HG03571 (cell line): ENCODE measurements around the gene TRMT2A.

ENCODE experiments used
- ATAC-seq: cut with Tn5 transposase; IDR thresholded peaks from one replicate; pipeline ENCODE4 v1.9.1; 2021; ENCODE audit not compliant: unreplicated experiment

TRMT2A gene

DNA sequence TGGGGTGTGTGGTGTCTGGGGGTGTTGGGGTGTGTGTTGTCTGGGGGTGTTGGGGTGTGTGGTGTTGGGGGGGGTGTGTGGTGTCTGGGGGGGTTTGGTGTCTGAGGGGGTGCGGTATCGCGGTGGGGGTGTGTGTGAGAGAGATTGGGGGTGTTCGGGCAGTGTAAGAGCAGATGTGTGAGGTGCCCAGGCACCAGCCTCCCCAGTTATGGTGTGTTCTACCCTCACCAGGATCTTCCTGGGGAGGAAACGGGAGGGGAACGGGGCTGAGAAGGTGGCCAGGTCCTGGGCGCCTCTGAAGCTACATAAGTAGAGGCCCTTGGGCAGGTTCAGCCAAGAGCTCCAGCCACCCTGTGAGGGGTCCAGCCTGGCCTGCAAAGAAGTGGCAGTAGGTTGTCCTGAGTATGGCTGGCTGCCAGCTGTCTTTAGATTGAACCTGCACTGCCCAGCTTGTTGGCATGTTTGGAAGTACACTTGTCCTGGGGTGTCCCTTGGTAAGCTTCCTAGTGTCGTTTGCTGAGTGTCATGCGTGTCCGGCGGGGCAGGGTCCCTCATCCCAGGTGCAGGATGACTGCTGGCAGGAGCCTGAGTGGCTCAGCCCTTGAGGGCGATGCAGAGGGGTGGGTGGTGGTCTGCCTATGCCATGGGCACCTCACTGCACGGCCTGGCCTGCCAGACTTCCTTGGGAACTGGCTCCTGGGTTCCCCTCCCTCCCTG lies 6.5 kb upstream of the TRMT2A start:
- ATAC-seq: no peak

- no peak for ATAC-seq
Observed at GRCh38 chr22:20121856-20122415, 4.9 kb upstream of the TRMT2A start.

GRCh38 chr22:20118300-20119020 lies 1.4 kb upstream of the TRMT2A start:
- no peak for ATAC-seq

DNA sequence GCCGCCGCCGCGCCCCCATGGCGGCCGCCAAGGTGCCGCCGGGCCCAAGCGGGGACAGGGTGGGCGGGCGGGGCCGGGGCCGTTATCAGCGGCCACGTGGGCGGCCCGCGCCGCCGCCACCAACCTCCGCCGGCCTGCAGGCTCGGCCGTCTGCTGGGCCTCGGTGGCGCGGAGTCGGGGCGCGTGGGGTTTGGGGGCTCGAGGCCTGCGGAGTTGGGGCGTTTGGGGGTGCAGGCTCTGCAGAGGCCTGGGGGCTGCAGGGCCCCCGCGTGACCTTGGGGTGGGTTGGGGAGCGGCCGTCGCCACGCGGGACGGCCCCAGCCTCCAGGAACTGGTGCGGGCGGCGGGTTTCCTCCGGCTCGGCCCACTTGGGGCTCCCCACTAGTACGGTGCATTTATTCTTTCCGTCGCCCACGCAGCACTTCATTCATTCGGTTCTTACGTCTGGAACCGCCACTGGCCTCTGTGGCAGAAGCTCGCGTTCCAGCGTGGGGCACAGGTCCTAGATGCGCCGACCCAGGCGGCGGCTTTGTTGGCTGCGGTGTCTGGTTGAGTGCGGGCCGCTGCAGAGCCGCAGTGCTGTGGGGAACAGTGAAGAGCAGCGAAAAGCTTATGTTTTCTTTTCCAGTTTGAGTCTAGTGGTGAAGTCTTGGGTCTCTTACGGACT lies 740 bp upstream of the TRMT2A start:
- ATAC-seq: peak; percentile 10

DNA sequence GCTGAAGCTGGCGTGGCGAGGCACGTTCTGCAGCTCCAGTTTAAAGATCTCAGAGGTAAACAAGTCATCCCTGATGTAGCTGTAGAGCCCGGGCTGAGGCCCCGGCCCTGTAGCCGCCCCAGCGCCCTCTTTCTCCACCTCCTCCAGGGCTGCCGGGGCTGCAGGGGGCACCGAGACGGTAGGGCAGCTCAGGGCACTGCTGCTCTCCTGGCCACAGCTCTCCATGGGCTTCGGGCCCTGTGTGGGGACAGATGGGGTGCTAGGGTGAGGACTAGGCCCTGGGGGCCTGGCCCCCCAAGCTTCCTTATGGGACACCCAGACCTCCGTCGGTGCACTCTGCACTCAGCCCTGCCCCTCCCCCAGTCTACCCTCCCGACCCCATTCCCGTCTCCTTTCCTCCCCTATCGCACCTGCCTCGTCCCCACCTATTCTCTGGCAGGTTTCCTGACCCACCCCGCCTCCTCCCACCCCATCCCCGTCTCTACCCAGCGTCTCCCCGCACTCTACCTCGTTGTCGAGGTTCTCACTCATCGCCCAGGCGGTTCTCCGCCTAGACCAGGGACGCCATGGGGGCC lies 563 bp downstream of the TRMT2A start:
- no peak for ATAC-seq

- ATAC-seq: no peak
Observed at GRCh38 chr22:20115691-20116375, 1.2 kb downstream of the TRMT2A start, which contains the start of gene RANBP1. RANBP1 (plus strand) TSS chr22:20116104; CDS start chr22:20116185, 81 bp downstream.

GRCh38 chr22:20114506-20115475 lies 2.2 kb downstream of the TRMT2A start:
- ATAC-seq: no peak

DNA sequence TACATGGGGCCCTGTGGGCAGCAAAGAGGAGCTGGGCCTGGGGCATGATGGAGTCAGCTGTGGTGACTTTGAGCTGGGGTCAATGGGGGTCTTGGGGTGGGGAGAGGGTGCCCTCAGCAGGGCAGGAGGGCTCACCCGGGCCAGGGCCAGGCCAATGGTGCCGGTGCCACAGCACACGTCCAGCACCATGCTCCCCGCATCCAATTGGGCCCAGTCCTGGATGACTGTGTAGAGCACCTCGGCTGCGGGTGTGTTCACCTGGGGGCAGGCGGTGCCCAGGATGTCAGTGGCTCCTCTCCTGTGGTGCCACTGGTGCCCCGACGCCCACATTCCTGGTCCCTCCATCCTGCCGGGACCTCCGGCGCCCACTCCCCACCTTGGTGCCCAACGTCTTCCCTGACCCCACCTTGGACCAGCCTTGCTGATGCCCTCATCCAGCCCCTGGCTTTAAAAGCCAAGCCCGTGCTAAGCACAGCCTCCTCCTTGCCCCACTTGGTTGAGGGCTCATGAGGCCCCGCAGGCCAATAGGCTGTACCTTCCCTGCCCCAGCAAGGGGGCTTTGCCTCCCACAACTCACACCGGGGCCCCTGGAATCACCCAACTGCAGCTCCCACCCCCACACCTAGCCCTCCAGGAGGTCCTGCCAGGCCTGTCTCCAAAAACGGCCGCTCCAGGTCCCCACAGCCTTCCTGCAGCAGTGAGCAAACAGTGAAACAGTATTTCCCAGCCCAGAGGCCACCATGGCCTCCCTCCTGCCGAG lies 3.3 kb downstream of the TRMT2A start:
- ATAC-seq: no peak

DNA sequence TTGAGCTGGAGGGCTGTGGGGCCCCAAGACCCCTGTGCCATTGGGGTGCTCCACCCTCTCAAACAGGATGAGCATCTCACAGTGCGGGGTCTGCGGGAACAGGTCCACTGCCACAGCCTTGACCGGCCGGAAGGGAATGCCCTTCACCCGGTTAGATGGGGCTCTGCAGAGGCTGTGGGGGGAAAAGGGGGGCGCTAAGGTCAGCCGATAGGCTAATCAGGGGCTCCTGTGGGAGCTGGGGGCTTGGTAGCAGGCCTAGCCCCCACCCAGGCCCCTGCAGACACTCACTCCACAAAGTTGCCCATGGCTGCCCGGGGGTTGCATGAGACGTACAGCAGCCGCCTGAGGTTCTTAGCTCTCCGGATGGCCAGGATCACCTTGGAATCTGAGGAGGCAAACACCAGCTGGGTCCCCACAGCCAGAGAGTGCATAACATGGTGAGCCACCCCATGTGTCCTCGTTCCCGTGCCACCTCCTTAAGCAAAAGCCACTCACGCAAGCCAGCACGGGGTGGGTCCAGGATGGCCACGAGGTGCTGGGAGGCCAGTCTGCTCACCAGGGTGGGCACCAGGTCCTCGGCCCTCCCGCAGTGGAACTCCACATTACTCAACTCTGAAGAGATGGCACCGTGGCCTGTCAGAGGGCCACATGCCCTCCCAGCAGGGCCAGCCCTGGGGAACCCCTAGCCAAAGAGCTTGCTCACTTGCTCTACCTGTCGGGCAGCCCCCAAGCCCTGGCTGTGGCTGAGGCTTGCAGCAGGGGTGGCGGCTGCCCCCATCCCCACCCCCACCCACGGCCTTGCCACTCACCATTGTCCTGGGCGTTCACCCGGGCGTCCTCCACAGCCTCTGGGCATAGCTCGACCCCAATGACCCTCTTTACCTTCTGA lies 4.2 kb downstream of the TRMT2A start:
- no peak for ATAC-seq

GRCh38 chr22:20111689-20112622 lies 5.1 kb downstream of the TRMT2A start:
- no peak for ATAC-seq

DNA sequence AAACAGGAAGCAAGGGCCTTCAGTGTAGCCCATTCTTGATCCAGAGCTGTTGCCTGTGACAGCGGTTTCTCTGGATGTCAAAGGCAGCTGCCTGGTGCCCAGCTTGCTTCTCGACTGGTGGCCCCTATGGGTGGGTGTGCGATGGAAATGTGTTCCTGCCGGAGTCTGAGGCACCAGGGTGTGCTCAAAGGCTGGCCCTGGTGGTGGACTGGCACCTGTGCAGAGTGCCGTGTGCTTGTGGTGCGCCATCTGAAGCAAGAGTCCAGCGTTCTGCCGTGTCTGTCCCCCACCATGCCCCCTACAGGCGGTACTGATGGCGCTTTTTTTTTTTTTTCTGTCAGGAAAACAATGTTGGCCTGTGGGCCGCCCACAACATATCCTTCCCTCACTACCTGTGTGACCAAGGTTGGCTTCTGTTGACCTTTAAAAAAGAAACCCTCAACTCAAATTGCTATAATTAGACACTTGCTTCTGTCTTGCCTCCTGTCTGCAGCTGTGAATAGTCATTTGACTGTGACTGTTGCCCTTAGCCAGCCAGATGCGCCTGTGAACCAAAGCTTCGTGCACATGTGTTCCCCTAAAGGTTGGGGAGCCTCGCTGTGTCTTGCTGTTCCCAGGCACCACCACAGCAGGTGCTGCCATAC lies 5.9 kb downstream of the TRMT2A start:
- ATAC-seq: no peak

- ATAC-seq: no peak
Observed at GRCh38 chr22:20110359-20110985, 6.6 kb downstream of the TRMT2A start.

- no peak for ATAC-seq
Observed at GRCh38 chr22:20109411-20110358, 7.3 kb downstream of the TRMT2A start.

DNA sequence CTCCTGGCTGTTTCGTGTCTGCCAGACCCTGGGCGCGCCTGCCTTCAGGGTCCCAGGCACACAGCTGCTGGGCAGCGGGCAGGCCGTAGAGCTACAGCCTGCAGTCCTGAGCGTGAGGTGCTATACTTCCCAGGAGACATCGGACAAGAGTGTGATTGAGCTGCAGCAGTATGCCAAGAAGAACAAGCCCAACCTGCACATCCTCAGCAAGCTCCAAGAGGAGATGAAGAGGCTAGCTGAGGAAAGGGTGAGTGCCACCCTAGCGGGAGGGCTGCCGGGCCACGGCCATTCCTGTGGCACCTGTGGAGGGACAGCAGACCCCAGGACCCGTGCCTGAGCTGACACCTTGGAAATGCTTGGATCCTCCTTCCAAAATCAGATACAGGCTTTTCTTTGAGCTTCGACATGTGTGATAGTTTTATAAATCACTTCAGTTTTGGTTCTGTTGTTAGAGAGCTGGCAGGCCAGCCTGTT lies 8.2 kb downstream of the TRMT2A start:
- ATAC-seq: no peak
